ENCODE results near the gene UBL7.

The UBL7 gene

GRCh38 chr15:74441248-74441941, 19.6 kb downstream of the UBL7 start:
- no peak for DNase-seq (ENCODE audit: low spot score)

- DNase-seq (ENCODE audit: low spot score) = peak; percentile 89
Observed at GRCh38 chr15:74438721-74439316, 22.1 kb downstream of the UBL7 start.

- DNase-seq (ENCODE audit: low spot score) = no peak
Observed at GRCh38 chr15:74438206-74438605, 22.8 kb downstream of the UBL7 start.

DNA sequence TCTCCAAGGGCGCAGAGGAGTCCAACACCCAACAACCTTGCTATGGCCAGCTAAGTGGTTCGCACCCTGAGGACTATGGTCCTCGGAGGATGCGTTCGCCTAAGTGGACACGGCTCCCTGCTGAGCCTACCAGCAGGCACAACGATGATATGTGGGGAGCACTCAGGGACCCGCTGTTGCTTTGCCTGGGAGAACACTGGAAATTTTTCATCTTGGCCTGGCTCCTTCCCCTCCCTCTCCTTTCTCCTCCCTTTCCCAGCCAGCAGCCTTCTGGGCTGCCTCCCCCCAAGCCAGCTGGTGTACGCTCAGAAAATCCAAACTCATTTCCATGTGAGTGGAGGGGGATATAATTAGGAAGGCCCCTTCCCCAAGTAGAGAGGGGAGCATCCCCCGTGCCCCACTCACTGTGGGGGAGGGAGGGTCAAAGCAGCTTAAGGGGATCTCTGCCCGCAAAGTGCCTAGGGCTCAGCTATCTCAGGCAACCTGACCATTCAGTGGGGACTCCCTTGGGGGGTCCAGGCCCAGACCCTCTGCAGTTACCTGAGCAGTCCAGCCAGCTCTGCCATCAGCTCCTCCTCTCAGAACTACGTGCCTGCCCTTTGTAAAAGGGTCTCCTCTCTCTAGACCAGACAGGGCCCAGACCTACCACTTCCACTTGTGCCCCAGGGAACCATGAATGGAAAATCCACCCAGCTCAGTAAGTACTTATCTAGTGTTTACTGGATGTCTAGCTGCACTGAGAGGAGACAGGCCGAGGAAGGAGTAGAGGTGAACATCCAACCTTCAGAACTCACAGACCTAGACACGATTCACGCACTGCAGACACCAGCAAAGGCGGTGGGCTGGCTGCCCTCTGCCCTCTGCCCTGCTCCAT, 26.5 kb downstream of the UBL7 start:
- DNase-seq (ENCODE audit: low spot score) = peak; percentile 48

GRCh38 chr15:74433592-74434262, 27.2 kb downstream of the UBL7 start, which contains the start of gene SEMA7A:
Gene SEMA7A (minus strand): TSS chr15:74433958. CDS start chr15:74433918, 40 bp downstream.
- DNase-seq (ENCODE audit: low spot score) = peak; percentile 87

GRCh38 chr15:74432968-74433591, 27.9 kb downstream of the UBL7 start:
- DNase-seq (ENCODE audit: low spot score) = no peak

- peak; percentile 35 for DNase-seq (ENCODE audit: low spot score)
Observed at GRCh38 chr15:74432271-74432967, 28.5 kb downstream of the UBL7 start.

DNA sequence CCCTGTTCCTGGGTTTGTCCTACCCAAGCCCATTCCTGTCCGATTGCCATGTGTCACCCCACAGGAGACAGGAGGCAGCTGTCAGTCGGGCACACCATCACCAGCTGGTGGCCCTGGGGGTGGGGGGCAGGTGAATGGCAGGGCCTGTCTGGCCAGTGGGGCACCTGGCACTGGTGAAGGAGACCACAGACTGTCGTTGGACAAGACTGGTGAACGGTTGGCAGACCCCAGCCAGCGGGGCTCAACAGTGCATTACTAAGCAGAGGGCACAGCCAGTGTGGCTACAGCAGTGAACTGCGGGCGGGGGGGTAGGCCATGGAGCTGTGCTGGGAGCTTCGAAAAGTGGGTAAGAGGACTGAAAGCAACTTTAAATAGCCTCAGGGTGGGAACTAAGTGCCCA, 29.3 kb downstream of the UBL7 start:
- DNase-seq (ENCODE audit: low spot score) = no peak

- DNase-seq (ENCODE audit: low spot score) = peak; percentile 34
Observed at GRCh38 chr15:74431116-74431515, 29.8 kb downstream of the UBL7 start.

DNA sequence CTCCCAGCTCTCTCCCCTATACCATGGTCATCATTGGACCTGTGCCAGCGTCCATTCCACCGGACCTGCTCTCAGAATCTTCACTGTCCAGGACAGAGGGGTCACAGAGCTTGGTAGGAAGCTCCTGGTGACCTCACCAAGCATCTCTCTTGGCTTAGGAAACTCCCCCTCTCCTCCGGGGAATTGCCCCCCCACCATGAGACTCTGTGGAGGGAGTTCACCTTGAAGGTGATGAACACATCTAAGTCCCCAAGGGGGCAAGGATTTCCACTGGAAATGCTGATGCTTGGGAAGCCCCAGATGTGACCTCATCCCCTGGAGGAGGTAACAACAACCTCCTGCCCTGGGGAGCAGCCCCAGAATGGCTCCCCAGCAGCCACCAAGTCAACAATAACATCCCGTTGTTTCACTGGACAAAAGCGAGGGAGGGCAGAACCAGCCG, 30.4 kb downstream of the UBL7 start:
- no peak for DNase-seq (ENCODE audit: low spot score)

DNA sequence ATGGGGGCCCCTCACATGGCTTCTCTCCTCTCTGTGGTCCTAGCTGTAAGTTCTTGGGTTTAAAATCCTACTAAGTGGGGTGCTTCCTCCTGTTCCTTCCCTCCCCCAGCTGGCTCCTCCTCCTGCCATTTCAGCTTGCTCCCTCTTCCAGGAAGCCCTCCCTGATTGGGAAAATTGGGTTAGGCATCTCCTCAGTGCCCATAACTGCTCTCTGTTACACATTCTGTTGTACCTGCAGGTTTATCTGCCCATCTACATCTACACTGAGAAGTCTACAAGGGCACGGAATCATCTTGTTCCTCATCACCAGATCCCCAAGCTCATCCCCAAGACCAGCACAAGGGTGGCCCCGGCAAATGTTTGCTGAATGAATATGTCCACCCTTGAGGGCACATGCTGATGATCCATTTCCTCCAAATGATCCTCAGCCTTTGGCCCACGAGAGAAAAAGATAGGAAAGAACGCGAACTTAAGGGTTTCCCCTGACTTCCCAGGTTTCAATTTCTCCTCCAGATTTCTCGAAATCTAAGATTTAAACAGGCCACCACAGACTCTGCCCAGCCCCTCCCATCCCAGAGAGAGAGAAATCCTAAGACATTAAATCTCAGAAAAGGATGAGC, 31.1 kb downstream of the UBL7 start:
- DNase-seq (ENCODE audit: low spot score) = no peak

DNA sequence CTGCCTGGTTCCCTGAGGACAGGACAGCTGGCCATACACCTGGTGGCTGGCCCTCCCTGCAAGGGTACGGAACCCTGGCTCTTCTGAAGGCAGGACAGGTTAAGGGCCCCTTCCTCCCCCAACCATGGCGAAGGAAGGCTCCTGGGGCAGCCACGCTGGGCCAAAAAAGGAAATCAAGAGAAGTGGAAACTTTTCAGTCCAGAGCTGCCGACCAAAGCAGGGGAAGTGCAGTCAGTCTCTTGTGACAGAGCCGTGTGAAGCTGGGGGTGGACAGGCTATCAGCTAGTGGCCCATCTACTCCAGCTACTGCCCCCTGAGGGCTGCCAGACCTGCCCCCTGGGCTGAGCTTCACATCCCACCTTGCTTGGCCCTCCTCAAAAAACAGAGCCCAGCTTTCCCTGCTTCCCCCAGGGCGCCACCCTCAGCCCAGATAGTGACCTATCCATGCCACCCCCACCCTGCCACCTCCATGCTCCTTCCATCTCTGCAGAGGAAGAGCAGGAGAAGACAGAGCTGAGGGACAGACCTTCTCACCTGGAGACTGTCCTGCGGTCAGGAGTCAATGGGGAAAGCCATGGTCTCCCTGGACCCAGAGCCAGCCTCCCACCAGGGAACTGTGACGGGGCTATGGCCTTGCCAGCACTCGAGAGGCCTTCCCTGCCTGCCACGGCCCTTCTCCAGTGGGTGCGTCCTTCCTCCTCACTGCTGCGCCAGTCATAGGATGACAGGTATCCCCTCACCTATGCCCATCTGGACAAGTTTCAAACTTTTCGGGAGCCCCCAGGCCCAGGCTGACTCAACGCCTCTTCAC, 31.8 kb downstream of the UBL7 start:
- no peak for DNase-seq (ENCODE audit: low spot score)

DNA sequence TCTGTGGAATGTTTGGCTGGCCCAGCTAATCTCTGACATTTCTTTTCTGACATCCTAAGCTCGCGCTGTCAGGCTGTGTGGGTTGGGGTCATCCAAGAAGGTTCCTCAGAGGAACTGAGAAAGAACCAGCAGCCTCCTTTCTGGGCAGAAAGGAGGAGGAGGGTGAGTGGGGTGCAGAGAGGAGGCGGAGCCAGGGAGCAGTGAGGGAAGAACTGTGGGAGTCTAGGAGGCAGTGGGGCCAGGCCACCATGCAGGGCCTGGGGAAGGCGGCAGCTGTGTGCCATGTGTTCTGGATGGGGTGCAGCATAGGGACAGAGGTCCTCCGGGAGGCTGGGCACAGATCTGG, 32.5 kb downstream of the UBL7 start:
- DNase-seq (ENCODE audit: low spot score) = no peak

DNA sequence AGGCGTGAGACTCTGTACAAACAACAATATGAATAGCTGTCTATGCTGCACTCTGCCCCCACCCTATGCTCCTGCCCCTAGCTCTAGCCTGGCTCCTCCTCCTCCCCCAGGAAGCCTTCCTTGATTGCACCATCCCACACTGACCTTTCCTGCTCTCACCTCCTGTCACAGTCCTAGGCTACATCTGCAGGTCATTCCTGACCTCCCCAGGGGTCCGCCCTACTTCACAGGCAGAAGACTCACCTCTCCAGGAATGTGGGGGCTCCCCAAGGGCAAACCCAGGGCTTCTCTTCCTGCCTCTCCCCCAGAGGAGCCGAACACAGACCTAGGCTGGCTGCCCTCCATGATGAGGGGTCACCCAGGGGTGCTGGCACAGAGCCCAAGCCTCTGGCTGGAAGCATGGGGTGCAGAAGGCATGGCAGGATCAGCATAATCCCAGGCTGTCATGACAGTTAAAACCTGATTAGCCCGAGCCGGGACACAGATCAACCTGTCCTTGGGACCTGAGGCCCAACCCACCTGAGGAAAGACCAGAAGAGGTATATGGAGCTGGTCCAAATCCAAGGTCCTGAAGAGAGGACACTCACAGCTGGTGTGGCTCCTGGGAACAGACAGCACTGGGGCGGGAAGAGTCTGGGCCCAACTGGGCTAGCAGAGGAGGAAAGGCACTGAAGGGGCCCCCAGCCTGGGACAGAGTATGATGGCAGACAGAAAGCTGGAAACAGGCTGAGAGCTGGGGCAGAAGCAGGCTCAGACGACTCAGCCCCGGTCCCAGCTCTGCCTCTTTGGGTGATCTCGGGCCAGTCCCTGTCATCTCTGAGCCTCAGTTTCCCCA, 33.1 kb downstream of the UBL7 start:
- DNase-seq (ENCODE audit: low spot score) = no peak

DNA sequence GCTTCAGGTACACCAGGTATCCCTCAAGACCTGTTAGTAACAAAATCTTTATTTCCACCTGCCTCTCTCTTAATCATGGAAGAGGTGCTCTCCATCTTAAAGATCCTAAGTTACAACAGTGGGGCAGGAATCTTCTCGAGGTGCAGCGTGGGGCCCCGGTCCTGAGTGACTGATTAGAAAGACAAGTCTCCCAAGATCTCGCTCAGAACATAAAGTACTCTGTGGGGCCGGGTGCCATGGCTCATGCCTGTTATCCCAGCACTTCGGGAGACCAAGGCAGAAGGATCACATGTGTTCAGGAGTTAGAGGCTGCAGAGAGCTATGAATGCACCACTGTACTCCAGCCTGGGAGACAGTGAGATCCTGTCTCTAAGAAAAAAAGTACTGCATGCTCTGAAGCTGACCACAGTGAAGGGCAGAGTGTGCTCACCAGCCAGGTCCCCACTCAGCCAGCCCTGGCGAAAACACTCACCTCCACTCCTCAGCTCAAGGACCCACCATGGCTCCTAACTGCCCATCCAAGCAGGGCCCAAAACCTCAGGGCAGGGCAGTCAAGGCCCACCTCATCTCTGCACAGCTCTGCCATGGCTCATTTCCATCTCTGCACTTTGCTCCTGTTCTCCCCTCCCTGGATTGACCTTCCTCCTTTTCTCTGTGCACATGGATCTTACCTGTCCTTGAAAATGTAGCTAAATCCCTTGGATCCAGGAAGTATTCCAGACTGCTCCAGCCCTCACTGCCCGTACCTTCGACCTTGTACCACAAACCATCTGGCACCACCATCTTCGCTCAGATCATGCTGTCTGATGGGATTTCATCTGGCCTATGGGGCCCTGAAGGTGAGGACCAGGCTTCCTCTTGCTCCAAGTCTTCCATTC, 34.3 kb downstream of the UBL7 start:
- DNase-seq (ENCODE audit: low spot score) = no peak

DNA sequence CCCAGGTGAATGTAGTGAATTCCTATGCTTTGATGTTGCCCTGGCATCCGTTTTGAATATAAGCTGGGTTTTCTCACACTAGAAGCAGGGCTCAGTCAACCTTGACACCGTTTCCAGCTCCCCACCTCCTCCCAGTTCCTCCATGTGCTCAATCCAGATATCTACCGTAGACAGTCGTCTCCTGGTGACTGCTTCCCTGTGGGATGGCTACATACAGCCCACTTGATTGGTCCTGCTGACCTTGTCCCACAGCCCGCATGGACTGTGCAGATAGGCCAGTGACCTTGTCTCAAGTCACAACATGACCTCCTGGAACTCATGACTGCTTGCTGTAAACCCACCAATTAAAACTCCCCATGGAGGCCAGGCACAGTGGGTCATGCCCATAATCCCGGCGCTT, 35.3 kb downstream of the UBL7 start:
- DNase-seq (ENCODE audit: low spot score) = peak; percentile 32

- peak; percentile 38 for DNase-seq (ENCODE audit: low spot score)
Observed at GRCh38 chr15:74424901-74425528, 35.9 kb downstream of the UBL7 start.

Measured in hematopoietic multipotent progenitor cell treated with erythropoietin and hydrocortisone succinate and interleukin-3 and kit ligand, for 17 days (in vitro differentiated cells).